NB4 (cell line): ENCODE data around the gene ROBO1.

Experiments
- POLR2A ChIP-seq: IDR thresholded peaks from 2 replicates; pipeline ENCODE4 v1.6.1; 2011; ENCODE audit warnings: mild to moderate bottlenecking; ENCODE audit not compliant: insufficient read length; ENCODE audit errors: extremely low read depth
- TF ChIP-seq, protein P1 (sequence below): IDR thresholded peaks from one replicate; pipeline ENCODE4 v1.5.1; 2012; ENCODE audit warnings: low read depth, low read length

DNA sequence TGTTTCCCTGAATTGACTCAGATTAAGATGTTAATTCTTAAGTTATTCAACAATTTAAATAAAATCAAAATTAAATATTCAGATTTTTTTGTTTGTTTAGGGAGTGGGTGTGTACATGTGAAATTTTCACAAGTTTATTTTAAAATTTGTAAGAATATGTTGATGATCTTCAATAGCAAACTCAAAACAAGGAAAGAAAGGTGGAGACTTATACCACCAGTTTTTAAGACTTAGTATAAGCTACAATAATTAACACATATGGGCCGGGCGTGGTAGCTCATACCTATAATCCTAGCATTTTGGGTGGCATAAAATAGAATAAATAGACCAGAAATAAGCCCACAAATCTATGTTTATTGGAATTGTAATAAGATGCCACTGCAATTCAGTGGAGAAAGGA is 1084.5 kb downstream of the ROBO1 start:
- TF ChIP-seq, protein P1, sequence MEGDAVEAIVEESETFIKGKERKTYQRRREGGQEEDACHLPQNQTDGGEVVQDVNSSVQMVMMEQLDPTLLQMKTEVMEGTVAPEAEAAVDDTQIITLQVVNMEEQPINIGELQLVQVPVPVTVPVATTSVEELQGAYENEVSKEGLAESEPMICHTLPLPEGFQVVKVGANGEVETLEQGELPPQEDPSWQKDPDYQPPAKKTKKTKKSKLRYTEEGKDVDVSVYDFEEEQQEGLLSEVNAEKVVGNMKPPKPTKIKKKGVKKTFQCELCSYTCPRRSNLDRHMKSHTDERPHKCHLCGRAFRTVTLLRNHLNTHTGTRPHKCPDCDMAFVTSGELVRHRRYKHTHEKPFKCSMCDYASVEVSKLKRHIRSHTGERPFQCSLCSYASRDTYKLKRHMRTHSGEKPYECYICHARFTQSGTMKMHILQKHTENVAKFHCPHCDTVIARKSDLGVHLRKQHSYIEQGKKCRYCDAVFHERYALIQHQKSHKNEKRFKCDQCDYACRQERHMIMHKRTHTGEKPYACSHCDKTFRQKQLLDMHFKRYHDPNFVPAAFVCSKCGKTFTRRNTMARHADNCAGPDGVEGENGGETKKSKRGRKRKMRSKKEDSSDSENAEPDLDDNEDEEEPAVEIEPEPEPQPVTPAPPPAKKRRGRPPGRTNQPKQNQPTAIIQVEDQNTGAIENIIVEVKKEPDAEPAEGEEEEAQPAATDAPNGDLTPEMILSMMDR = no peak
- no peak for TF ChIP-seq POLR2A
